Stimulated activated CD4-positive, alpha-beta T cell treated with anti-CD3 and anti-CD28 coated beads, Interleukin-12 subunit alpha, Interleukin-12 subunit beta, amount 100 ng/mL, for 48 hours (primary cell): Measurements from ENCODE around the gene ZMAT2.
A peak's percentile ranks its signal among the peaks of the same experiment; 100 is the strongest.
"Not testable (repeated sequence)": the region's sequence is repeated elsewhere in the genome, so short reads cannot be mapped to it uniquely, and the experiment has no call there.

Experiments
- DNase-seq, 3 donors: peaks; one replicate each; pipeline ENCODE4 v3.0.0-alpha.2; 2020; ENCODE audit warnings: low read depth in 2 of 3, low spot score in 1 of 3

The ZMAT2 gene

GRCh38 chr5:140707812-140708211 is 7.6 kb downstream of the ZMAT2 start:
- no peak for DNase-seq

DNA sequence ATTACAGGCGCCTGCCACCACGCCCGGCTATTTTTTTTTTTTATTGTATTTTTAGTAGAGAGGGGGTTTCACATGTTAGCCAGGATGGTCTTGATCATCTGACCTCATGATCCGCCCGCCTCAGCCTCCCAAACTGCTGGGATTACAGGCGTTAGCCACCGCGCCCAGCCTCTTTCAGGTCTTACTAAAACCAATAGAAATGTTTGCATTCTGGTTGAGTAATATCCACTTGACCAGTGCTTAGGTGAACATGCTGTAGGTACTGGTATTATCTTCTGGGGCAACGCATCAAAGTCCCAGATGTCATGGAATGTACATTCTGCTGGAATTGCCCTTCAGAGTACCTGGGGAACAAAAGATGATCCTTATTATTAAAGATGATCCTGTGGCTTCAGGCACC is 8.5 kb downstream of the ZMAT2 start:
- DNase-seq = not testable (repeated sequence)

DNA sequence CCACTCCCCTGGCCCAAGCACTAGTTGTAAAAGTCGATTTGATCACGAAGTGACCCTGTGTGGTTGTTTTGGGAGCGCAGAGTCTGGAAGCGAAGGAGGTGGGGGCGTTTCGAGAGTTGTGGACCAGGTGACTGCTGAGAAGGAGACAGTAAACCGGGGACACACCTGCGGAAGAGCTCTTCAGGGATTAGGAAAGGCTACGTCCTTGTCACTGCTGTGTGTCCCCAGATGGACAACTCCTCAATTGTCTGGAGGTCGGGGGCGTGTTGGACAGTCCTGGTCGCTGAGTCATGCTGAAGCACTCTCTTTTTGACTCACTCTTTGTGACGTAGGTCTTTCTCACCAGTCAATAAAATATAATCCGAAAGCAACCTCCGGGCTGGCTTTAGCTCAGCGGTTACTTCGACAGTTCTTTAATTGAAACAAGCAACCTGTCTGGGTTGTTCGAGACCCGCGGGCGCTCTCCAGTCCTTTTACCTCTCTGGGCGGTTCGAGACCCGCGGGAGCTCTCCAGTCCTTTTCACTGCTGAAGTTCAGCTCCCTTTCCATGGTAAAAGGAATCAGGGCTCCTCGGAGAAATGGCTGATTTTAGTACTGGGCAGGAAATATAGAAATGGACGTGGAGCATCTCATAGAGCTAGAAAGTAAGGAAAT is 10.8 kb downstream of the ZMAT2 start:
- DNase-seq = peak; percentile 71 to 100 (median 90)

- no peak for DNase-seq
Observed at GRCh38 chr5:140711794-140712193, 11.5 kb downstream of the ZMAT2 start.

DNA sequence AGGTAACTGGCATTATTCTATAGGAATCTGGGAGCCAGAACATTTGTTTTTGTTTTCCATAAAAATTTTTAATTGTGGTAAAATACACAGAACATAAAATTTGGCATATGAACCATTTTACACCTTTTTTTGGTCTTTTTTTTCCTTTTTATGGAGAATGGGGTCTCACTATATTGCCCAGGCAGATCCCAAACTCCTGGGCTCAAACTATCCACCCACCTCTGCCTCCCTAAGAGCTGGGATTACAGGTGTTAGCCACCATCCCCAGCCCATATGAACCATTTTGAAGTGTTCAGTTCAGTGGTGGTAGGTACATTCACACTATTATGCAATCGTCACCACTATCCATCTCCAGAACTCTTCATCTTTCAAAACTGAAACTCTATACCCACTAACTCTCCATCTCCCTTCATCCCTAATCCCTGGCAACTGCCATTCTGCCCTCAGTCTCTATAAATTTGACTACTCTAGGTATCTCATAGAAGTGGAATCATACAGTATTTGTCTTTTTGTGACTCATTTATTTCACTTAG is 13.4 kb downstream of the ZMAT2 start:
- no peak for DNase-seq

GRCh38 chr5:140716238-140716637 is 16.0 kb downstream of the ZMAT2 start:
- not testable (repeated sequence) for DNase-seq

DNA sequence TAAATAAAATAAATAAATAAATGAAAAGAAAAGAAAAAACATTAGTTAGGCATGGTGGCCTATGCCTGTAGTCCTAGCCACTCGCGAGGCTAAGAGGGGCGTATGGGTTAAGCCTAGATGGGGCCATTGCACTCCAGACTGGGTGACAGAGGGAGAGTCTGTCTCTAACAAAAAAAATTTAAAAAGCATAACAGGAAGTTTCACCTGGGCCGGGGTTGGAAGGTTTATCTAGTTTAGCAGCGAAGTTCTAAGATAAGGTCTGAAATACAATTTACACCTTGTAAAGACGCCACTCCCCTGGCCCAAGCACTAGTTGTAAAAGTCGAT is 18.0 kb downstream of the ZMAT2 start:
- no peak for DNase-seq

- DNase-seq = not testable (repeated sequence)
Observed at GRCh38 chr5:140720738-140721137, 20.5 kb downstream of the ZMAT2 start.

DNA sequence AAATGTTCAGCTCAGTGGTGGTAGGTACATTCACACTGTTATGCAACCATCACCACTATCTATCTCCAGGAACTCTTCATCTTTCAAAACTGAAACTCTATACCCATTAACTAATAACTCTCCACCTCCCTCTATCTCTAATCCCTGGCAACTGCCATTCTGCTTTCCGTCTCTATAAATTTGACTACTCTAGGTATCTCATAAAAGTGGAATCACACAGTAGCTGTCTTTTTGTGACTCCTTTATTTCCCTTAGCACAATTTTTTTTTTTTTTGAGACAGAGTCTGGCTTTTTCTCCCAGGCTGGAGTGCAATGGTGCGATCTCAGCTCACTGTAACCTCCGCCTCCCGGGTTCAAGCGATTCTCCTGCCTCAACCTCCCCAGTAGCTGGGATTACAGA is 21.1 kb downstream of the ZMAT2 start:
- not testable (repeated sequence) for DNase-seq

DNA sequence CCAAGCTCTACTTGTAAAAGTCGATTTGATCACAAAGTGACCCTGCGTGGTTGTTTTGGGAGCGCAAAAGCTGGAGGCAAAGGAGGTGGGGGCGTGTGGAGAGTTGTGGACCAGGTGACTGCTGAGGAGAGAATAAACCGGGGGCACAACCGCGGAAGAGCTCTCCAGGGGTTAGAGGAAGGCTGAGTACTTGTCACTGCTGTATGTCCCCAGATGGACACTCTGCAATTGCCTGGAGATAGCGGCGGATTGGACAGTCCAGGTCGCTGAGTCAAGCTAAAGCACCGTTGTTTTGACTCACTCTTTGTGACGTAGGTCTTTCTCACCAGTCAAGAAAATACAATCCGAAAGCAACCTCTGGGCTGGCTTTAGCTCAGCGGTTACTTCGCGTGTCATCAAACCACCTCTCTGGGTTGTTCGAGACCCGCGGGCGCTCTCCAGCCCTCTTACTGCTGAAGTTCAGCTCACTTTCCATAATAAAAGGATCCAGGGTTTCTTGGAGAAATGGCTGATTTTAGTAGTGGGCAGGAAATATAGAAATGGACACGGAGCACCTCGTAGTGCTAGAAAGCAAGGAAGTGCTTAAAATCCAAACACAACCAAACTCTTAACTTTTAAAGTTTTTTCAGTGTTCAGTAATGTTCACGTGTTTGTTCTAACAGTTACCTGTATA is 25.7 kb downstream of the ZMAT2 start:
- peak; percentile 72 to 90 (median 80) for DNase-seq

- no peak for DNase-seq
Observed at GRCh38 chr5:140733098-140733497, 32.9 kb downstream of the ZMAT2 start.

GRCh38 chr5:140734354-140734753 is 34.1 kb downstream of the ZMAT2 start:
- no peak for DNase-seq

DNA sequence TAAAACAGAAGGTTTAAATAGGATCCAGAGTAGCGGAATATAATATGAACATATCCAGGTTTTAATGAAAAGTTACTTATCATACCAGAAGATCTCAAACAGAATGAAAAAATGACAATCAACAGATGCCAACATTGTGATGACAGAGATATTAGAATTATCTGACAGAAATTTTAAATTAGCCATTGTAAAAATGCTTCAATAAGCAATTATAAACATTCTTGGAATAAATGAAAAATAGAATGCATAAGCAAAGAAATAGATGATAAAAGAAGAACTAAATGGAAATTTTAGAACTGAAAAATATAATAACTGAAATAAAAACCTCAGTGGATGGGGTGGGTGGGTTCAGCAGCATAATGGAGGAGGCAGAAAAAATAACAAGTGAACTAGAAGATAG is 37.2 kb downstream of the ZMAT2 start:
- no peak for DNase-seq

DNA sequence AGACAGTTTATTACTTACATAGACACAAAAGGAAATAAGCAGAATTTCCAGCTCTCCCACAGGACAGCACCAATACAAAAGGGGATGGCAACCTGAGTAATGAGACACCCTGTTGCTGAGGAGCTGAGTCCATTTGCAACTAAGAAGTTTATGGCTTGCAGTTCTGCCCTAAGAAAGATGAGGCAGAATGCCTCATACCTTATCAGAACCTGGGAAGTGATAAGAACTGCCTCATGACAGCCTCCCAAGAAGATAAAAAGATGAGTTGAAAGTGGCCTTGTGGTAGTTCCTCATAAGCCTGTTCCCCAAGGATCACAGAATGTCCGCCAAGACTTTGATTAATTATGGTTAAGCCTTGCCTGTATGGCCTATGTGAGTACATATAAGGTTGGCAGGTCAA is 41.7 kb downstream of the ZMAT2 start:
- no peak for DNase-seq

DNA sequence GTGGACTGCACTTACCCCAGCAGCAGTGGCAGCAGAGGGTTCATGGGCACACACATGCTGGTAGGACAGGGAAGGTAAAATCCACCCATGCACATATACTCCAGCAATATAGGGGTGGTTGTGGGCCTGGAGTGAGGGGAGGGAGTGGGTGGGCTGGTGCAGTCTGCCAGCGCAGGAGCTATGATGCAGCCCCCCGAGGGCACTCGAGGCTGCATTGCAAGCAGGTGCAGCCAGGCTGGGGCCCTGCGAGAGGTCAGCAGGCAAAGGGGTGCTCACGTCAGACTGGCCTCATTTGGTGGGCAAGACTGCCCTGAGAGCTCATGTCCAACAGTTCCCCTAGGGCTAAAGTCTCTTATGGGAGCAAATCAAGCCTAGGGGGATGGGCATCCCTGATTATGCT is 53.3 kb downstream of the ZMAT2 start:
- DNase-seq = no peak
